HG03060 (cell line): ENCODE data around the gene TTC21B.

Experiments
- ATAC-seq: cut with Tn5 transposase; IDR thresholded peaks from one replicate; pipeline ENCODE4 v1.9.1; 2021; ENCODE audit warnings: low read depth, moderate number of reproducible peaks; ENCODE audit not compliant: unreplicated experiment

Gene TTC21B

DNA sequence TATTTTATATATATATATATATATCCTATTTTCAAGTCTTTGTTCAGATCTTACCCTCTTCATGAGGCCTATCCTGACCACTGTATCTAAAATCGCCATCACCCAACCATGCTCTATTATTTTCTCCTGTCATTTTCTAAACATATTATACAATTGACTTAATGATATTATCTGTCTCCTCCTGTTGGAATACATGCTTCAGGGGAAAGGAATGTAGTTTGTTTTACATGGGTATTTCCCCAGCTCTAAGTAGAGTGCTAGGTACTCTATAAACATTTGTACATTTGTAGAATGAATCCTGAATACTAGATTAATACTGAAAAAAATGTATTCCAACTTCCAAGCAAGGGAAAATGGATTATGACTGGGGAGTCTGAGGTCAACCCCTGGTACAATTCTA, 26.2 kb downstream of the TTC21B start:
- ATAC-seq, result no peak

DNA sequence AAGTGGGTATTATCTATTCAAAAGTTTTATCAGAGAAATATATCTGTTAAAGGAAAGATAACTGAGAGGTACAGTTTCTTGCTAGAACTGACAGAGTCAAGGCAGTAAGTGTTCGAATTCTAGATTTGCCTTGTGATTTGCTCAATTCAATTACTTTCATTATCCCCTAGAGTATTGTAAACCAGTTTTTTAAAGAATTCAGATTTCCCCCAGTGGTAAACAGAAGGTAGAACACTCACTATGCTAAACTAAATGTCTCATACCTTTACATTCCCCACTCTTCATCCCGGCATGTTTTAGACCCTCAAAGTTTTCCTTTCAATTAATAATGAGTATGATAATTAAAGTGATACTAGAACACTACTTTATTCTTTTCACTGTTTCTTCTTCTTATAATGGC, 28.6 kb downstream of the TTC21B start:
- no peak for ATAC-seq

DNA sequence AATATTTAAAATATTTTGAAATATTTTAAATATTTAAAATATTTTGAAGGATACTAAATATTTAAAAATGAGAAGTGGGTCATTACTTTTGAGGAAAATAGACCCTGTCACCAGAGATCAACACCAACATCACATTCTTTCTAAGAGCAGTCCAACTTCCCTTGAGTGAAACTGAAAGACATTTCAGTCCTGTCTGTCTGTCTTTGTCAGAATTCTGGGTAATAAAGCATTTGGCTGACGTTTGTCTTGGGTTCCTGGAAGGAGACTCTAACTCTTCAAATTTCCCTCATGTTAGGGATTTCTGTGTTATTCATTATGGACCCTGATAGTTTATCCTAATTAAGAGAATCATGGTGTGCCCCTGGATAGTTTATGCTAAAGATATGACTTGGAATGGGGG, 32.8 kb downstream of the TTC21B start:
- ATAC-seq, result no peak

DNA sequence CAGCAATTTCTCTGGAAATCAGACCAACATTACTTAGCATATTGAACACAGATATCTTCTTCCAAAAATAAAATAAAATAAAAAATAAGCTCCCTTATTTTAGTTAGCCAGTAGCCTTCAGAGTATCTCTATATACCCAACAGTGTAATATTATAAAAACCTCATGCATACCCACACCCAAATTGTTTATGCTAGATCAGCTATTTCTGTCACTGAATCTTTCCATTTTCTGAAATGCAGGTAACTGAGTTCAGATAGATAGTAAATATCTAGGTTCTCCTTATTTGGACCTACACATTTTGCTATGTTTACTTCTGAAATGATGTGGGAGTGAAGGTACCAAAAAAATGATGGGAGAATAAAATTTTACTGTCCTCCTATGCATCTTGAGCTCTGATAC, 39.9 kb downstream of the TTC21B start:
- ATAC-seq, result no peak

DNA sequence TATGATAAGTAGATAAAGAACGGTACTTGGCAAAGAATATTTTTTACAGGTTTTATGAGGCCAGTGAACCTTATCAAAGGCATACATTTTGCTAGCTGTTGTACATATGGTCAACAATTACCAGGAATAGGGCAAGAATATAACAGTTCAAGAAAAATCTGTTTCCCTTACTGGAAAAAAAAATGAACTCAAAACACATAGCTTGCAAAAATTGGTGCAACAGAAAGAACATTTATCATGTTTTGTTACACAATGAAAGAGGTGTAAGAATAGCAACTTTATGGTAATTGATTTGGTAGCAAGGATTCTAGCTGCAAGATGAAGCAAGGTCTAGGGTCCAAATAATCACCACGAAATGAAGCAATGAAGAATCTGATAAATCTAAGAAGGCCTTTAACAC, 41.6 kb downstream of the TTC21B start:
- no peak for ATAC-seq

DNA sequence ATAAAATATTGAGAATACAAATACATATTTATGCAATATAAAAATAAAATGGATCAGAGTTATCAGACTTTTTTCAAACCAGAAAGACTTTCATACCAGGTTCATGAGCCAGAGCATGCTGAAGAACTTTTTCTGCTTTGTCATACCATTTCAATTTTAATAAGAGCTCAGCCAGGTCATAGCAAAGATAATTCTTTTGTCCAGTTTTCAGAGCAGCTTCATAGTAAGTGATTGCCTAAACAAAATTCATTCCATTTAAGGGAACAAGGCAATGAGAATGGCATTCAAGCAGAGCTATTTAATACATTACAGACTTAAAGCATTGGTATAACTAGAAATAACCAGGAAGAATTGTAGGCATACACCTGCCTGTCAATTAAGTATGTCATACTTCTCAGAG, 42.3 kb downstream of the TTC21B start:
- no peak for ATAC-seq

DNA sequence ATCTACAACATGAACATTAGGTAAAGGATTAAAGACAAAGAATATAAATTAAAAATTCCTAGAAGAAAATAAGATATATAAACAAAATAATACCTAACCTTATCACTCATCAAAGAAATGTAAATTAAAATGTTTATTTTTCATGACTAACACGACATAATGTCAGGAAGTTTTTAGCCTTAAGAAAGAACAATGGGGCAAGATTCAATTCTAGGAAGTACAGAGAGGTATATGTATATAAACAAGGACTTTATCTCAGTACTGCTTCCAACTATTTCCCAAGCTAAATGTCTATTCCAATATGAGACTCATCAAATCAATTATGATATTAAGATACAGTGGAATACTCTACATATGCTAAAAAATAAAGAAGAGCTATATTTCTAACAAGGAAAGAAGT, 44.1 kb downstream of the TTC21B start:
- ATAC-seq, result no peak

DNA sequence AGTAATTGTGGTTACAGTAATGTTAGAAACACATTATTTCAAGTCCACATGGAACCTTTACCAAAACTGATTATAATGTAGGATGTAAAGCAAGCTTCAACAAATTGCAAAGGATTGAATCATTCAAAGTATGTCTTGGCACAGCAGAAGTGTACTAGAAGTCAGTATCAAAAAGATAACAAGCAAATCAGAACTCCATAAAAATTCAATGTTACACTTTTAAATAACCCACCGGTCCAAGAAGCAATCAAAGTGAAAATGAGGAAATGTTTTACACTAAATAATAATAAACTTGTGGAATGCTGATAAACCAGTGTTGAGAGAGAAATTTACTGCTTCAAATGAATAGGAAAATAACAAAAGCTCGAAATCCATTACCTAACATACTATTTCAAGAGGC, 47.7 kb downstream of the TTC21B start:
- no peak for ATAC-seq

DNA sequence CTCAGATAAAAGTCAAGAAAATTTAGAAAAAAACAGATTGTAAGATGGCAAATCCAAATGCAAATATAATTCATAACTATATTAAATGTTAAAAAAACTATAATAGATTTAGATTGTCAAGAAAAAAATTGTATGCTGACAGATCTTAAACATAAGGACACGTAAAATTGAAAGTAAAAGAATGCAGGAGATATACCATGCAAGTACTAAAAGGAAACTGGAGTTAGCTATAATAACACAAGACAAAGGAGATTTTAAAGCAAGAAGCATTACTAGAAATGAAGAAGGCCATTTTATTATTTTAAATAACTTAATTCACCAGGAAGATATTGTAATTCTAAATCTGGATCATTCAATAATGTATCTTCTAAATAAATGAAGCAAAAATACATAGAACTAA, 48.3 kb downstream of the TTC21B start:
- ATAC-seq, result no peak

DNA sequence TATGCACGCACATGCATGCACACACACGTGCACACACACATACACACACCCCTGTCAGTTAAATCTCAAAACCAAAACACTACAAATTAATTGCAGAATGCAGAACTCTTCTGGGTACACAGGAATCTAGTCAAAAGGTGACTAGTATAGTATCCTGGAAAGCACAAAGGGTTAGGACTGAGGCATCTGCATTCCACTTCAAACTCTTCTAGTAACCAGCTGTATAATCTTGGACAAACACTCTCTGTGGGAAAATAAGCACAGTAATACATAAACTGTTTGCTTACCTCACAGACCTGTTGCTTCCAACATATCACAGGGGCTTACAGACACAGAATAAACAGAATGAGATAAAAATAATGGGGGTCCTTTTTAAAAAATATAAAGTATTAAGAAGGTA, 49.1 kb downstream of the TTC21B start:
- no peak for ATAC-seq

DNA sequence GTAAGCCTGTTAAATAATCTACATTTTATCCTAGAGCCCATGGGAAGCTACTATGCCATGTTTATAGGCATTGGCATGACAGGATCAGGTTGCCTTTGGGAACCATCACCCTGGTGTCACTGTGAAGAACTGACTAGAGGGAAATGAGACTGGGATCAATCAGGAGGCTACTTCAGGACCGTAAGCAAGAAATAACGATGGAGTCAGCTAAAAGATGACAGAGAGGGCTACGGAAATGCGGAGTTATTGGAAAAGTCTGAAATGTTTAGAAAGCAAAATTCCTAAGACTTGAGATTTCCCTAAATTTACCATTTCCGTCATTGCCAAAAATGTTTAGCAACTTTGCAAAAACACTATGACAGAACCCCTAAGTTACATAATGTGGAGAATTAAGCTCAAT, 50.2 kb downstream of the TTC21B start:
- ATAC-seq, result no peak

DNA sequence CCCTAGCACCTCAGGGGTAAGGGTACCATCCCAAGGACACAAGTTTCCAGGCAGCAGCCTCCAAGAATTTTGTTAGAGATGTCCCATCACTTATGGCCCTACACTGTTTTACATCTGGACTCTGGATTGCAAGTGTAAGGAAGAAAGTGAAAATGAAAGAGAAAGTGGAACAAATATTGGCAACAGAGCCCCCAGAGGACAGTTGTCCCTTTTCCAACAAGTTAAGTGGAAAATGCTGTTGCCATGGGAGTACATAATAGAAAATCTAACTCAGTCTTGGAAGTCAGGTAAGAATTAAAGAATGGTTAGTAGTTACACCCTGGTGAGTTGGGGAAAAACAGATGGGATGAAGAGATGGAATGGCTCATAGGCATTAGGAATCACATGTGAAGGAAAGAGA, 50.6 kb downstream of the TTC21B start:
- ATAC-seq, result no peak

DNA sequence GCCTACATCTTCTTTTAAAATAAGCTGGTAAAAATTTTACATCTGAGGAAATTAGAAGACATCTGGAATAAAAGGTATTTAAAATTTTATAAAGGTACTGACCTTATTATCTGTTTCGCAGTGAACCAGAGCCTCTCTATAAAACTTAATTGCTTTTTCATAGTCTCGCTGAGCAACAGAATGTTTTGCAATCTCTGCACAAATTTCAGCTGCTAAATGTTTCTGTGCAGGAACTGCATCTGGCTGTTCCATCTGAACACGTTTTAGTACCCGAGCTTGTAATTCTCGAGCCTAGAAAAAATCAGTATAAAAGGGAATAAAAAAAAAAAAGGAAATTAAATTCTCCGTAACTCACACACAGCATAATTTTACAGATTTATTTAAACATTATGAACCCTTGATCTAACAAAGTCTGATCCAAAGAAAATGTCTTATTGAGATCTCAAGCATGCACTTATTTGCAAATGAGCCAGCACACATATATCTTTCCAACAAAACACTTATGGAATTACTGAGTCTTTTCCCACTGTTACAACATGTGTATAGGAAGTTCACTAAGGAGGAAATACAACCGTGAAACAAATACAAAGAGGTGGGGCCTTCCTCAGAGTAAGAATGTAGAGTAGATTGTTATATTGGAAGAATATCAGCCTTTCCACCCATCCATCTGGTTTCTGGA, 51.8 kb downstream of the TTC21B start:
- ATAC-seq, result no peak

DNA sequence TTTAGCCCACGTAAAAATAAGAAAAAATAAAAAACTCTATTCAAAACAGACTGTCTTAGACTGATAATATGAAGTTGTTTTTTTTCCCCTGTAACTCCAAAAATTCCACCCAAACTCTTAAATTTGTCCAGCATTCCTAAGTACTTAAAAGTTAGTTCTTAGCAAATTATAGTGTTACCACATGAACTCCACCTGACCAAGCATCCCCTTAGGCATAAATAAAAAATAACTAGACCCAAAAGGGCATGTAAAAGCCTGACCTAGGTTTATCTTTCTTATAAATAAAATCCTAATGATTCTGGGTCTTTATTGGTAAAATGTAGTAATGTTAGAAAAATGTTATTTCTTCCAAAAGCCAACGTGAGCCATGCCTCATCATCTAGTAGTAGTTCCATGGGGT, 54.3 kb downstream of the TTC21B start:
- ATAC-seq, result no peak

DNA sequence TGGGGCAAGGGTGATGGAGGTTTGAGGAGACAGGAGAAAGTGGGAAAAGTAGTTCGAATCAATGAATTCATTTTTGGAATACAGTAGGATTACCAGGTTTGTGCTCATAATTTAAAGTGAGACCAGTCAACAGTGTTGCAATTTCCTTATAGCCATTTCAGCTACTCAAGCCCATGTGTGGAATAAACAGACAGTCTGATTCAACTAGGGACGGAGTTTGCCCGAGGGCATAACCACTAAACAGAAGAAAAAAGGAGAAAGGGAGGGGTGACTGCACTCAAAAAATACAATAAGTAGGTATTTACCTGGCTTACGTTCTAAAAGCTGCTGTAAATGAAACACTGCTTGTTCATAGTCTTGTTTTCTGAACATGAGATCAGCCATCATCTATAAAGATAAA, 55.2 kb downstream of the TTC21B start:
- ATAC-seq, result no peak

DNA sequence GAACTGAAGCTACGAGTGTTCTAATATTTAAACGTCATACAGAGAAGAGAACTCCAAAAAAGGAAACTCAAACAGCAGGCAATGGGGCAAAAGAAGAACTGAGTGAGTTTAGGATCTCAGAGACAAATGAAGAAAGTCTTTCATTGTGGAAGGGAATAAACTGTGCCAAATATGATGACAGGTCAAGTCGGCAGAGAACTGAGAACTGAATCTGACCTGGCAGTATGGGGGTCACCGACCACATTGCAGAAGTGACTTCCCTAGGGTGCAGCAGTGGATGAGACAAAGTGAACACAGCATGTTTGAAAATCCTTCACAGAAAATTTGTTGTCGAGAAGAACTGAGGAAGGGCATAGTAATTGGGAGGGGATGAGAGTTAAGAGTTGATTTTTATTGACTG, 55.9 kb downstream of the TTC21B start:
- ATAC-seq, result peak; percentile 49

DNA sequence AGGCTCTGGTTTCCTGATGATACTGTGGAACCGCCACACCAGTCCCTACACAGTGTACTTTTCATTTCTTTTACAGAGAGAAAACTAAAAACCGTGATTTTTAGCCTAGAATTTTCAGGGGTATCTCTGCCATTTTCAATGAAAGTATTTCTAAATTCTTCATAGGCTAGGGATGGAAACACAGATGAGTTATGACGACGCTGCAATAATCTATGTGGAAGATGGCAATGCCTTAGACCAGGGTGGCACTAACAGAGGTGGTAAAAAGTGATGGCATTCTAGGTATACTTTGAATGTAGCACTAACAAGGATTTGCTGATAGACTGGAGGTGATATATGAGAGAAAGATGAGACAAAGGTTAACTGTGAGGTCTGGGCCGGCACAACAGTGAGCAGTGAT, 56.5 kb downstream of the TTC21B start:
- no peak for ATAC-seq

DNA sequence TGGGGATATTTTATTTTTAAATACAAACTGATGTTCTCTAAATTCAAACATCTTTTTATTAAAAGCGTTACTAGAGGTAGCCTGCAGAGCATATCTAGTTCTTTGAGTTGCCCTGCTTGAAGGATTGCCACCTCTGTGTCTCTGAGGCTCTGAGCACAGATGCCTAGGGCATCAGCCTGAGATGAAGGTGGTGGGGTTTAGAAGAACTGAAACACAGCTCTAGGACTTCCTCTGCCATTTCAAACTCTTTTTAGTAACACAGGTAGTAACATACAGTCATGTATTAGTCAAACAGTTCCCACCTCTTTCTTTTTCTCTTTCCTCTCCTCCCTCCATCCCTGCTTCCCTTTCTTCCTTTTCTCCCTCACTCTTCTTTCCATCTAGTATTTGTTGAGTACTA, 57.6 kb downstream of the TTC21B start:
- peak; percentile 96 for ATAC-seq

DNA sequence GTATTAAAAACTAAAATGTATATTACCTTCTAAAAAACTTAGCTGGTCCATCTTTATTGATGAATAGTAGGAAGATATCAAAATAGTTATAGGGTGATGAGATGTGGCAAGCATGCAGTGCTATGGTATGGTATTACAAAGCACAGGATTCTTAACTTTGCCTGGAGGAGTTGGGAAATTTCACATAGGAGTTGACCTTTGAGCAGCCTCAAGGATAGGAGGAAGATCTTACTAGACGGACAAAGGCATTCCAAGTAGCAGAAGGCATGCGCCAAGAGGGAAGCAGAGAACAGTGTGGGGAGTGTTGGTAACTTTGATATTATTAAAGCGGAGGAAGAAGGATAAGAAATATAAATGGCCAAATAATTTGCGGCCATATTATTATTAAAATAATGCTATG, 60.0 kb downstream of the TTC21B start:
- ATAC-seq, result no peak

DNA sequence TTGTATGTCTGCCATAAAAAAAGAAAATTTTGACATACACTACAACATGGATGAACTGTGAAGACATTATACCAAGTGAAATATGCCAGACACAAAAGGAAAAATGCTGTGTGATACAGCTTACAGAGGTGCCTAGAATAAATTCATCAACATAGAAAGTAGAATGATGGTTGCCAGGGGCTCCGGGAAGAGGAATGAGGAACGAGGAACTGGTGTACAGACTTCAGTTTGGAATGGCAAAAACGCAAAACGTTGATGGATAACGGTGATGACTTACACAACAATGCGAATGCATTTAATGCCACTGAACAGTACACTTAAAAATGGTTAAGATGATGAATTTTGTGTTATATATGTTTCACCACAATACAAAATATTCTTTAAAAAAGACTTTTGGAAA, 61.0 kb downstream of the TTC21B start:
- ATAC-seq, result no peak

DNA sequence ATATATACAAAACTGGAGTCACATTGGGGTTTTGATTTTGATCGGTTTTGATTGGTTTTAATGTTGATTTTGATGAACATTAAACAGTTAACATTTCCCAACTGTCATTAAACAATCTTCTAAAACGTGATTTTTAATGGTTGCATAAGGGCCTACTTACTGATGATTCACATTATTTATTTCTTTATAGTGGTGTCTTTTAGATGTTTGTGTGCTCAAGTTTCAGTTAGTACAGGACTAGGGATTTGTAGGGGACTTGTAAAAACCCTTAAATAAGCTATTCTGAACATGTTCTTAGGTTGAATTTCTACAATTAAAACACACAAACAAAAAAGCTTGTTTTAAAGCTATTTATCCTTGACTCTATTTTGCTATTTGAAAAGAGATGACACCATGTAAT, 61.6 kb downstream of the TTC21B start:
- ATAC-seq, result no peak

DNA sequence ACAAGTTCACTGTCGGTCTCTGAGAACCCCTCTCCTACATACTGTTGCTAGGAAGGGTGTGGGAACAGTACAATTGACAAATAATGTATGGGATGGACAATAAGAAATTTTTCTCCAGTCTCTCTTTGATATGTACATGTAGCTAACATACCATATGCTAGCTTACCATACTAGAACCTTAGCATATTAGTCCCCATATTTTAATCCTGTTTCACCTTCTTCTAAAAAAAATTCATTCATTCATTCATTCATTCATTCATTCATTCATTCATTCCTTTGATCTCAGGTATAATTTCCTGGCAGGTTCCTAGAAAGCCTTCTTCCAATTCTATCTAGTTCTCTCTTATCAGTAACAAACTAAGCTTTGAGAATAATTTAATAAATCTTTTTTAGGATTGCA, 62.2 kb downstream of the TTC21B start:
- ATAC-seq, result no peak

DNA sequence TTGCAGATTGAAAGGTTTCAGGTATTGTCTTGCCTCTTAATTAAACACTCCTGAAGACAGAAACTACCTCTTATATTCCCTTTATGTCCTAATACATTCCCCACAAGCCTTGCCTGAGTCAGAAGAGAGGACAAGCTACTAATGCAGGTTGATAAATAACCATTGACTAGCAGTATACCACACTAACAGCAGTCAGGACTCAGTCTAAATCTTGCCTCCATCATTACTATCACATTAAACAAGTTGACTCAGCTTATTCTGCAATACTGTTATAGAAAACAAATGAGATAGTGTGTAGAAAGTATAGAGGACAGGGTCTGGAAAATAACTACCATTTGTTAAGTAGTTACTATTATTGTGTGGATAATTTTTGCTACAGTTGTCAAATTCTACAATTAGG, 63.8 kb downstream of the TTC21B start:
- ATAC-seq, result no peak
